CD8-positive, alpha-beta memory T cell (primary cell): ENCODE results near the gene GTF2H2C_2.
"Not testable (repeated sequence)": the region's sequence is repeated elsewhere in the genome, so short reads cannot be mapped to it uniquely, and the experiment has no call there.

Experiments
- CTCF ChIA-PET: fragments of 350-600 bp; sonication (Branson Sonifier 250); formaldehyde crosslinking; loops from one replicate; lab custom pipeline; 2021; ENCODE audit warnings: antibody characterized with exemption; lab: Charles Lee
- POLR2A ChIA-PET: fragments of 350-600 bp; sonication (Branson Sonifier 250); formaldehyde crosslinking; loops from one replicate; lab custom pipeline; 2021; ENCODE audit warnings: antibody characterized with exemption; lab: Charles Lee
- DNase-seq, 5 donors: peaks; one replicate each; pipeline versions ENCODE4 v3.0.0 to v3.0.0-alpha.2; 2020 to 2022; ENCODE audit warnings: mixed read lengths in 1 of 5
- H3K27ac ChIP-seq: one replicate; pipeline ENCODE4 v1.7.0; 2013; ENCODE audit warnings: low read depth, mild to moderate bottlenecking, low read length, moderate library complexity
- H3K27me3 ChIP-seq: 2 replicates; pipeline ENCODE4 v1.7.0; 2013; ENCODE audit warnings: low read length, mild to moderate bottlenecking; ENCODE audit not compliant: insufficient read depth, poor library complexity, severe bottlenecking
- H3K36me3 ChIP-seq: 2 replicates; pipeline ENCODE4 v1.7.0; 2013; ENCODE audit warnings: mild to moderate bottlenecking, low read length, moderate library complexity; ENCODE audit not compliant: insufficient read depth
- H3K4me1 ChIP-seq: 2 replicates; pipeline ENCODE4 v1.7.0; 2013; ENCODE audit warnings: mild to moderate bottlenecking, low read length, moderate library complexity; ENCODE audit not compliant: insufficient read depth
- H3K4me3 ChIP-seq: 2 replicates; pipeline ENCODE4 v1.7.0; 2013; ENCODE audit warnings: mild to moderate bottlenecking, low read length
- H3K9me3 ChIP-seq: 2 replicates; pipeline ENCODE4 v1.7.0; 2013; ENCODE audit warnings: mild to moderate bottlenecking, low read length
- H3K27ac Mint-ChIP-seq, 8 donors: one replicate each; pipeline ENCODE4 v1.8.0; 2020 to 2021; ENCODE audit warnings: mixed read lengths in 8 of 8, mild to moderate bottlenecking in 6 of 8, inconsistent platforms in 3 of 8, moderate library complexity in 3 of 8
- H3K27me3 Mint-ChIP-seq, 2 donors: one replicate each; pipeline ENCODE4 v1.8.0; 2020 to 2021; ENCODE audit warnings: mixed read lengths in 2 of 2, mild to moderate bottlenecking in 1 of 2, moderate library complexity in 1 of 2
- H3K36me3 Mint-ChIP-seq, 3 donors: one replicate each; pipeline ENCODE4 v1.8.0; 2020 to 2021; ENCODE audit warnings: mixed read lengths in 3 of 3, inconsistent platforms in 1 of 3, mild to moderate bottlenecking in 1 of 3
- H3K4me1 Mint-ChIP-seq, 3 donors: one replicate each; pipeline ENCODE4 v1.8.0; 2020 to 2021; ENCODE audit warnings: mixed read lengths in 3 of 3, inconsistent platforms in 1 of 3, mild to moderate bottlenecking in 1 of 3
- H3K4me3 Mint-ChIP-seq, 7 donors: one replicate each; pipeline ENCODE4 v1.8.0; 2020 to 2021; ENCODE audit warnings: mixed read lengths in 7 of 7, mild to moderate bottlenecking in 6 of 7, moderate library complexity in 4 of 7, inconsistent platforms in 2 of 7
- H3K9me3 Mint-ChIP-seq, 5 donors: one replicate each; pipeline ENCODE4 v1.8.0; 2020 to 2022; ENCODE audit warnings: mixed read lengths in 5 of 5, mild to moderate bottlenecking in 3 of 5, moderate library complexity in 2 of 5, inconsistent platforms in 1 of 5

Gene GTF2H2C_2

GRCh38 chr5:70459188-70459587 is 44.0 kb downstream of the GTF2H2C_2 start:
- H3K27me3 Mint-ChIP-seq, H3K4me1 ChIP-seq, H3K9me3 Mint-ChIP-seq, H3K27ac Mint-ChIP-seq, H3K4me3 Mint-ChIP-seq, H3K27me3 ChIP-seq, H3K4me1 Mint-ChIP-seq, DNase-seq, H3K4me3 ChIP-seq, POLR2A ChIA-PET, CTCF ChIA-PET, H3K36me3 Mint-ChIP-seq, H3K36me3 ChIP-seq, H3K9me3 ChIP-seq, H3K27ac ChIP-seq: not testable (repeated sequence)

GRCh38 chr5:70461984-70462383 is 46.8 kb downstream of the GTF2H2C_2 start:
- H3K4me1 ChIP-seq, POLR2A ChIA-PET, H3K27me3 ChIP-seq, CTCF ChIA-PET, H3K9me3 Mint-ChIP-seq, H3K36me3 ChIP-seq, H3K27ac ChIP-seq, DNase-seq, H3K4me3 ChIP-seq, H3K9me3 ChIP-seq, H3K4me1 Mint-ChIP-seq, H3K27me3 Mint-ChIP-seq, H3K4me3 Mint-ChIP-seq, H3K36me3 Mint-ChIP-seq, H3K27ac Mint-ChIP-seq: not testable (repeated sequence)

- H3K4me1 Mint-ChIP-seq, H3K4me3 ChIP-seq, POLR2A ChIA-PET, H3K9me3 ChIP-seq, DNase-seq, H3K27me3 ChIP-seq, H3K27me3 Mint-ChIP-seq, CTCF ChIA-PET, H3K27ac ChIP-seq, H3K27ac Mint-ChIP-seq, H3K4me3 Mint-ChIP-seq, H3K4me1 ChIP-seq, H3K9me3 Mint-ChIP-seq, H3K36me3 ChIP-seq, H3K36me3 Mint-ChIP-seq: not testable (repeated sequence)
Observed at GRCh38 chr5:70464019-70464637, 49.0 kb downstream of the GTF2H2C_2 start.

GRCh38 chr5:70469926-70470509 is 54.9 kb downstream of the GTF2H2C_2 start:
- H3K27ac ChIP-seq, H3K27me3 Mint-ChIP-seq, H3K9me3 ChIP-seq, H3K27ac Mint-ChIP-seq, CTCF ChIA-PET, H3K4me1 ChIP-seq, H3K9me3 Mint-ChIP-seq, H3K36me3 Mint-ChIP-seq, POLR2A ChIA-PET, H3K27me3 ChIP-seq, H3K4me1 Mint-ChIP-seq, H3K36me3 ChIP-seq, H3K4me3 ChIP-seq, DNase-seq, H3K4me3 Mint-ChIP-seq: not testable (repeated sequence)
